ENCODE measurements around the gene TSPAN9.

Gene TSPAN9

GRCh38 chr12:3182426-3182825 is 105.2 kb downstream of the TSPAN9 start:
- no peaks in the 10 kb centered on the region for H3K36me3 ChIP-seq (replicated peaks)
- no peak for TF ChIP-seq CTCF (IDR thresholded peaks at IDR 0.05; ENCODE audit: low read depth, low read length, missing control alignments)
- in situ Hi-C loops (cut with HindIII; ENCODE audit: low pct_ligation_motif_present, low sequenced_read_pairs), result no loop called here
- no peak overlapping the region for H3K4me3 ChIP-seq (ENCODE audit: low read depth, low read length)
- H3K27ac ChIP-seq, result no peak overlapping the region
- H3K27me3 ChIP-seq (replicated peaks), result no peaks in the 10 kb centered on the region
- no peak for DNase-seq

GRCh38 chr12:3184485-3184884 is 107.3 kb downstream of the TSPAN9 start:
- no peak for TF ChIP-seq CTCF (IDR thresholded peaks at IDR 0.05; ENCODE audit: low read depth, low read length, missing control alignments)
- in situ Hi-C loops (cut with HindIII; ENCODE audit: low pct_ligation_motif_present, low sequenced_read_pairs), result no loop called here
- Histone ChIP-seq H3K27me3 (replicated peaks) (no peaks in the 10 kb centered on the region), H3K4me3 (ENCODE audit: low read depth, low read length) (no peak overlapping the region), H3K27ac (no peak overlapping the region), H3K36me3 (replicated peaks) (no peaks in the 10 kb centered on the region)
- no peak for DNase-seq

- no peak for DNase-seq
- Histone ChIP-seq H3K36me3 (replicated peaks) (no peaks in the 10 kb centered on the region), H3K27me3 (replicated peaks) (no peaks in the 10 kb centered on the region), H3K4me3 (ENCODE audit: low read depth, low read length) (no peak overlapping the region), H3K27ac (no peak overlapping the region)
- in situ Hi-C loops (cut with HindIII; ENCODE audit: low pct_ligation_motif_present, low sequenced_read_pairs), result no loop called here
- TF ChIP-seq CTCF (IDR thresholded peaks at IDR 0.05; ENCODE audit: low read depth, low read length, missing control alignments), result no peak
These were observed 108.2 kb downstream of the TSPAN9 start for GRCh38 chr12:3185260-3185870.

GRCh38 chr12:3186546-3187215 is 109.5 kb downstream of the TSPAN9 start:
- DNase-seq, result no peak
- Histone ChIP-seq H3K27ac (no peak overlapping the region), H3K4me3 (ENCODE audit: low read depth, low read length) (no peak overlapping the region), H3K36me3 (replicated peaks) (no peaks in the 10 kb centered on the region), H3K27me3 (replicated peaks) (no peaks in the 10 kb centered on the region)
- no peak for TF ChIP-seq CTCF (IDR thresholded peaks at IDR 0.05; ENCODE audit: low read depth, low read length, missing control alignments)
- in situ Hi-C loops (cut with HindIII; ENCODE audit: low pct_ligation_motif_present, low sequenced_read_pairs), result no loop called here

- DNase-seq, result no peak
- Histone ChIP-seq H3K36me3 (replicated peaks) (no peaks in the 10 kb centered on the region), H3K27ac (no peak overlapping the region), H3K4me3 (ENCODE audit: low read depth, low read length) (no peak overlapping the region), H3K27me3 (replicated peaks) (no peaks in the 10 kb centered on the region)
- TF ChIP-seq CTCF (IDR thresholded peaks at IDR 0.05; ENCODE audit: low read depth, low read length, missing control alignments), result no peak
- in situ Hi-C loops (cut with HindIII; ENCODE audit: low pct_ligation_motif_present, low sequenced_read_pairs), result no loop called here
These were observed 110.9 kb downstream of the TSPAN9 start for GRCh38 chr12:3187846-3188770.

All from brain microvascular endothelial cell (primary cell).